Naive thymus-derived CD4-positive, alpha-beta T cell (primary cell): Measurements from ENCODE around the gene DSCAM. TPM values are rescaled to one million over a fixed set of nuclear protein-coding genes. Genes with fewer than 3 reads are reported as not detected.
"Not testable (repeated sequence)": the region's sequence is repeated elsewhere in the genome, so short reads cannot be mapped to it uniquely, and the experiment has no call there.

ENCODE experiments used
- ATAC-seq: fragments of 150-1000 bp; cut with Tn5 transposase; 2 replicates; pipeline ENCODE4 v1.10.0; 2021; ENCODE audit warnings: mild to moderate bottlenecking, moderate library complexity
- CTCF ChIA-PET: fragments of 350-600 bp; sonication (Branson Sonifier 250); formaldehyde crosslinking; loops from one replicate; lab custom pipeline; 2021; ENCODE audit warnings: antibody characterized with exemption; lab: Charles Lee
- POLR2A ChIA-PET: fragments of 350-600 bp; sonication (Branson Sonifier 250); formaldehyde crosslinking; loops from one replicate; lab custom pipeline; 2021; ENCODE audit warnings: antibody characterized with exemption, inconsistent platforms; lab: Charles Lee
- DNase-seq, 9 donors: peaks; one replicate each; pipeline versions ENCODE4 v3.0.0 to v3.0.0-alpha.2; 2020 to 2022; ENCODE audit warnings: mixed read lengths in 1 of 9
- H3K27ac ChIP-seq: one replicate; pipeline ENCODE4 v1.7.0; 2013; ENCODE audit warnings: mild to moderate bottlenecking, low read depth, low read length, moderate library complexity
- H3K27me3 ChIP-seq, 2 donors: one replicate each; pipeline ENCODE4 v1.7.0; 2013; ENCODE audit warnings: low read length in 2 of 2, mild to moderate bottlenecking in 2 of 2, moderate library complexity in 2 of 2; ENCODE audit not compliant: control insufficient read depth in 2 of 2, insufficient read depth in 2 of 2
- H3K36me3 ChIP-seq, 3 experiments: 1 replicate in 2 of 3; 2 replicates in 1 of 3; pipeline ENCODE4 v1.7.0; 2013; ENCODE audit warnings: low read length in 3 of 3, mild to moderate bottlenecking in 3 of 3, moderate library complexity in 1 of 3; ENCODE audit not compliant: insufficient read depth in 3 of 3, control insufficient read depth in 2 of 3
- H3K4me1 ChIP-seq, 2 donors: one replicate each; pipeline ENCODE4 v1.7.0; 2013; ENCODE audit warnings: low read length in 2 of 2, mild to moderate bottlenecking in 2 of 2, moderate library complexity in 1 of 2; ENCODE audit not compliant: control insufficient read depth in 2 of 2, insufficient read depth in 2 of 2
- H3K4me3 ChIP-seq: 2 replicates; pipeline ENCODE4 v1.7.0; 2013; ENCODE audit warnings: mild to moderate bottlenecking, low read length
- H3K9me3 ChIP-seq, 3 experiments: 1 replicate in 2 of 3; 2 replicates in 1 of 3; pipeline ENCODE4 v1.7.0; 2013; ENCODE audit warnings: low read length in 3 of 3; ENCODE audit not compliant: control insufficient read depth in 2 of 3
- H3K27ac Mint-ChIP-seq, 9 donors: one replicate each; pipeline ENCODE4 v1.8.0; 2020 to 2022; ENCODE audit warnings: mixed read lengths in 9 of 9, mild to moderate bottlenecking in 8 of 9, moderate library complexity in 5 of 9, inconsistent platforms in 2 of 9
- H3K27me3 Mint-ChIP-seq, 5 donors: one replicate each; pipeline ENCODE4 v1.8.0; 2021 to 2022; ENCODE audit warnings: mixed read lengths in 5 of 5, mild to moderate bottlenecking in 1 of 5
- H3K36me3 Mint-ChIP-seq, 5 donors: one replicate each; pipeline ENCODE4 v1.8.0; 2020 to 2022; ENCODE audit warnings: mixed read lengths in 5 of 5, mild to moderate bottlenecking in 3 of 5, inconsistent platforms in 1 of 5
- H3K4me1 Mint-ChIP-seq, 7 donors: one replicate each; pipeline ENCODE4 v1.8.0; 2020 to 2022; ENCODE audit warnings: mixed read lengths in 7 of 7, mild to moderate bottlenecking in 3 of 7, inconsistent platforms in 1 of 7
- H3K4me3 Mint-ChIP-seq, 10 donors: one replicate each; pipeline ENCODE4 v1.8.0; 2020 to 2022; ENCODE audit warnings: mild to moderate bottlenecking in 10 of 10, mixed read lengths in 10 of 10, moderate library complexity in 6 of 10, inconsistent platforms in 2 of 10
- H3K9me3 Mint-ChIP-seq, 11 donors: one replicate each; pipeline ENCODE4 v1.8.0; 2020 to 2022; ENCODE audit warnings: mixed read lengths in 11 of 11, mild to moderate bottlenecking in 4 of 11, inconsistent platforms in 1 of 11, moderate library complexity in 1 of 11
- intact Hi-C, 2 donors: fragments of 100-400 bp; cut with micrococcal nuclease; formaldehyde crosslinking; loops; one replicate each; pipeline ENCODE4 v1.15.1; 2023
- polyA plus RNA-seq, 2 donors: library from polyadenylated mRNA; unstranded; fragments of 300-500 nt; fragmentation: Illumina TruSeq; gene quantifications; one replicate each; pipeline ENCODE4 v1.2.3, GENCODE V29; 2021
- total RNA-seq, 6 experiments: library from RNA in 5 of 6; stranded (reverse) in 5 of 6; gene quantifications; 1 replicate in 5 of 6; 2 replicates in 1 of 6; pipeline ENCODE4 v1.2.3 and lab custom pipeline; 2021 to 2026

The DSCAM gene
- total and polyA plus RNA-seq, 7 experiments from 2014 or later: not detected

DNA sequence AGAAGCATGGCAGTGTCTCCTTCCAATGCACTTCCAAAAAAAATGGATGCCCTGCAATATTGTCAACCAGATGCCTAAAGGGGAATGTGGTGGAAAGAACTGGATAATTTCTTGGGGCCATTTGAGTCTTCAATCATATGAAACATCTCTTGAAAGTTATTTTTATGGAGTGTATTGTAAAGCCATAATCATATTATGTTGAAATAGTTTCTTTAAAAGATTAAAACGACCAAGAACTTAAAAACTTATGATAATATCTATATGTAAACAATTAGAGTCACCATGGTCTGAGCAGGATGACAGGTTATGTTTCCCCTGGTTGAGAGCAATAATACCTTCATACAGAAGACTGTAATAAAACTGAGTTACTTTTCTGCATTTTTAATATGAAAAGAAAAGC, 522.6 kb downstream of the DSCAM start:
- ChIA-PET POLR2A (no interaction called here), CTCF (no interaction called here)
- Mint-ChIP-seq H3K36me3 (no peaks in the 10 kb centered on the region), H3K9me3 (peaks cover 0 to 12% (median 5%) of the 10 kb centered on the region in 11 donors), H3K4me1 (no peaks in the 10 kb centered on the region), H3K27me3 (peaks cover 0 to 10% (median 3%) of the 10 kb centered on the region in 5 donors), H3K27ac (no peak overlapping the region), H3K4me3 (no peak overlapping the region)
- ATAC-seq (no peak), DNase-seq (no peak)
- H3K9me3 ChIP-seq: no peaks in the 10 kb centered on the region
- no peak overlapping the region for H3K27ac ChIP-seq
- intact Hi-C loops: no loop called here
- no peaks in the 10 kb centered on the region for H3K36me3 ChIP-seq
- H3K4me3 ChIP-seq: no peak overlapping the region
- no peaks in the 10 kb centered on the region for H3K4me1 ChIP-seq
- H3K27me3 ChIP-seq: no peaks in the 10 kb centered on the region

- H3K4me3 ChIP-seq, H3K4me1 ChIP-seq, H3K4me1 Mint-ChIP-seq, H3K9me3 ChIP-seq, H3K4me3 Mint-ChIP-seq, H3K36me3 Mint-ChIP-seq, H3K27me3 ChIP-seq, H3K27ac ChIP-seq, ATAC-seq, intact Hi-C loops, CTCF ChIA-PET, H3K36me3 ChIP-seq, DNase-seq, H3K27ac Mint-ChIP-seq, POLR2A ChIA-PET: not testable (repeated sequence)
- H3K9me3 Mint-ChIP-seq: peaks cover 0 to 14% (median 4%) of the 10 kb centered on the region in 11 donors
- H3K27me3 Mint-ChIP-seq: peaks cover 0 to 10% (median 3%) of the 10 kb centered on the region in 5 donors
Observed at GRCh38 chr21:40320718-40321117, 526.2 kb downstream of the DSCAM start.

- DNase-seq: no peak
- H3K27ac Mint-ChIP-seq: no peak overlapping the region
- H3K27me3 Mint-ChIP-seq: peaks cover 0 to 9% (median 3%) of the 10 kb centered on the region in 5 donors
- H3K27me3 ChIP-seq: no peaks in the 10 kb centered on the region
- POLR2A ChIA-PET: no interaction called here
- CTCF ChIA-PET: no interaction called here
- no peaks in the 10 kb centered on the region for H3K4me1 ChIP-seq
- no peak overlapping the region for H3K4me3 ChIP-seq
- H3K36me3 ChIP-seq: no peaks in the 10 kb centered on the region
- H3K9me3 Mint-ChIP-seq: peaks cover 0 to 16% (median 4%) of the 10 kb centered on the region in 11 donors
- ATAC-seq: no peak
- H3K9me3 ChIP-seq: no peaks in the 10 kb centered on the region
- H3K4me3 Mint-ChIP-seq: no peak overlapping the region
- H3K4me1 Mint-ChIP-seq: no peaks in the 10 kb centered on the region
- intact Hi-C loops: no loop called here
- H3K36me3 Mint-ChIP-seq: no peaks in the 10 kb centered on the region
- no peak overlapping the region for H3K27ac ChIP-seq
Observed at GRCh38 chr21:40318371-40318770, 528.6 kb downstream of the DSCAM start.

GRCh38 chr21:40316104-40316503, 530.9 kb downstream of the DSCAM start:
- Histone ChIP-seq H3K27ac (no peak overlapping the region), H3K27me3 (no peaks in the 10 kb centered on the region), H3K4me1 (no peaks in the 10 kb centered on the region), H3K4me3 (no peak overlapping the region), H3K36me3 (no peaks in the 10 kb centered on the region), H3K9me3 (no peaks in the 10 kb centered on the region)
- CTCF ChIA-PET: no interaction called here
- no peak for DNase-seq
- no peak for ATAC-seq
- Mint-ChIP-seq H3K4me1 (no peaks in the 10 kb centered on the region), H3K27me3 (peaks cover 0 to 3% (median 0%) of the 10 kb centered on the region in 5 donors), H3K9me3 (peaks cover 0 to 12% (median 2%) of the 10 kb centered on the region in 11 donors), H3K36me3 (no peaks in the 10 kb centered on the region), H3K4me3 (no peak overlapping the region), H3K27ac (no peak overlapping the region)
- POLR2A ChIA-PET: no interaction called here
- intact Hi-C loops: no loop called here

- no peaks in the 10 kb centered on the region for H3K36me3 ChIP-seq
- no peaks in the 10 kb centered on the region for H3K4me1 ChIP-seq
- Mint-ChIP-seq H3K36me3 (no peaks in the 10 kb centered on the region), H3K9me3 (peaks cover 0 to 12% (median 0%) of the 10 kb centered on the region in 11 donors), H3K27me3 (peaks cover 0 to 3% (median 0%) of the 10 kb centered on the region in 5 donors), H3K27ac (no peak overlapping the region), H3K4me3 (no peak overlapping the region), H3K4me1 (no peaks in the 10 kb centered on the region)
- CTCF ChIA-PET: no interaction called here
- no peak for DNase-seq
- ATAC-seq: no peak
- H3K27ac ChIP-seq: no peak overlapping the region
- no peaks in the 10 kb centered on the region for H3K9me3 ChIP-seq
- POLR2A ChIA-PET: no interaction called here
- no peaks in the 10 kb centered on the region for H3K27me3 ChIP-seq
- intact Hi-C loops: no loop called here
- no peak overlapping the region for H3K4me3 ChIP-seq
Observed at GRCh38 chr21:40315626-40316025, 531.3 kb downstream of the DSCAM start.

GRCh38 chr21:40313260-40313659, 533.7 kb downstream of the DSCAM start:
- H3K4me1 ChIP-seq: no peaks in the 10 kb centered on the region
- no peaks in the 10 kb centered on the region for H3K27me3 Mint-ChIP-seq
- DNase-seq: no peak
- ATAC-seq: no peak
- peaks cover 0 to 12% (median 5%) of the 10 kb centered on the region in 11 donors for H3K9me3 Mint-ChIP-seq
- no peak overlapping the region for H3K27ac Mint-ChIP-seq
- no peaks in the 10 kb centered on the region for H3K9me3 ChIP-seq
- H3K27ac ChIP-seq: no peak overlapping the region
- H3K36me3 ChIP-seq: no peaks in the 10 kb centered on the region
- CTCF ChIA-PET: no interaction called here
- H3K4me3 Mint-ChIP-seq: no peak overlapping the region
- POLR2A ChIA-PET: no interaction called here
- H3K4me3 ChIP-seq: no peak overlapping the region
- H3K4me1 Mint-ChIP-seq: no peaks in the 10 kb centered on the region
- H3K27me3 ChIP-seq: no peaks in the 10 kb centered on the region
- intact Hi-C loops: no loop called here
- H3K36me3 Mint-ChIP-seq: no peaks in the 10 kb centered on the region

DNA sequence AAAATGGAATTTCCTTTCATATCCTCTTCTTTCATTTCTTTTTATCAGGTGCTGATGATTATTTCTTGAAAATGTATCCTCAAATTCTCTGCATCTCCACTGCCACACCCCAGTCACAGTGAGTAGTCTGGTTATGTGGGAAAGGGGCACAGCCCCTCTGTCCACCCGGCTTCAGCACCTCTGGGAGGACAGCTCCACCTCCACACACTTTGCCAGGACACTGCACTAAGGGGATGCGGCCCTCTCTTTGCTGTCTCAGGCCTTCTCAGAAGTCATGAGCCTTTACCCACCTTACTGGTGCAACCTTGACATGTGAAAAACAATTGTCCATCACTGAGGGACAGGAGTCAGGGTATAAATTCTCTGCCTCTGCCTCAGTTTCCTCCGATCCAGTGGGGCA, 546.7 kb downstream of the DSCAM start:
- H3K4me3 ChIP-seq: no peak overlapping the region

More for the DNA sequence above, 546.7 kb downstream of the DSCAM start:
- Mint-ChIP-seq H3K4me3 (no peak overlapping the region), H3K36me3 (peaks cover 0 to 4% (median 0%) of the 10 kb centered on the region in 5 donors), H3K27ac (no peak overlapping the region), H3K27me3 (peaks cover 0 to 4% (median 0%) of the 10 kb centered on the region in 5 donors), H3K4me1 (no peaks in the 10 kb centered on the region), H3K9me3 (peaks cover 1 to 31% (median 10%) of the 10 kb centered on the region in 11 donors)
- ATAC-seq (no peak), DNase-seq (no peak)
- POLR2A ChIA-PET: no interaction called here
- Histone ChIP-seq H3K9me3 (no peaks in the 10 kb centered on the region), H3K27ac (no peak overlapping the region), H3K4me1 (no peaks in the 10 kb centered on the region), H3K36me3 (no peaks in the 10 kb centered on the region), H3K27me3 (no peaks in the 10 kb centered on the region)
- CTCF ChIA-PET: interaction anchor here (0.6 kb wide), 1 partner anchor 9 kb away, joined by 4 read pairs; no protein-coding TSS in a partner anchor
- intact Hi-C loops: no loop called here
